K562 (cell line): Measurements from ENCODE around the gene TLR8. TPM values are rescaled to one million over a fixed set of nuclear protein-coding genes. Genes with fewer than 3 reads are reported as not detected.

Experiments
- ARHGAP35 ChIP-seq: fragments of 450-650 bp; IDR thresholded peaks from 2 replicates; pipeline ENCODE4 v1.6.1; 2018; ENCODE audit not compliant: partially characterized antibody
- ATF1 ChIP-seq, 2 experiments: fragments of 450-650 bp in 1 of 2; IDR thresholded peaks; 2 replicates each; pipeline ENCODE4 v1.6.1; 2016; ENCODE audit warnings: missing compliant biosample characterization in 1 of 2, missing genetic modification characterization in 1 of 2
- BRF2 ChIP-seq: IDR thresholded peaks from 3 replicates; pipeline ENCODE4 v1.6.1; 2011; ENCODE audit warnings: borderline replicate concordance, mild to moderate bottlenecking; ENCODE audit not compliant: insufficient read length, insufficient read depth
- CBFA2T3 ChIP-seq: fragments of 450-650 bp; IDR thresholded peaks from 2 replicates; pipeline ENCODE4 v1.6.1; 2017
- GTF2F1 ChIP-seq: IDR thresholded peaks from 2 replicates; pipeline ENCODE4 v1.6.1; 2011; ENCODE audit warnings: low read depth, low read length, improper control_type of control experiment
- HNRNPL ChIP-seq: fragments of 200-400 bp; formaldehyde crosslinking; IDR thresholded peaks from 2 replicates; pipeline ENCODE4 v1.6.1; 2017; ENCODE audit warnings: low read depth, mild to moderate bottlenecking, low read length
- KDM5B ChIP-seq: fragments of 200-600 bp; sonication (generic); IDR thresholded peaks from 2 replicates; pipeline ENCODE4 v1.6.1; 2012; ENCODE audit warnings: low read depth, mild to moderate bottlenecking, moderate library complexity, low read length, control low read depth, inconsistent platforms; ENCODE audit not compliant: insufficient replicate concordance
- MBD2 ChIP-seq: sonication (generic); IDR thresholded peaks from 2 replicates; pipeline ENCODE4 v1.6.1; 2016; ENCODE audit warnings: low read depth, borderline replicate concordance
- MECOM ChIP-seq: fragments of 250-450 bp; sonication (Bioruptor Pico); IDR thresholded peaks from 2 replicates; pipeline ENCODE4 v1.8.0; 2022; ENCODE audit warnings: inconsistent platforms
- MLLT1 ChIP-seq, 2 experiments: fragments of 450-650 bp; IDR thresholded peaks; 2 replicates each; pipeline ENCODE4 v1.6.1; 2016
- MYNN ChIP-seq, 2 experiments: sonication (generic); formaldehyde crosslinking in 1 of 2; IDR thresholded peaks; 2 replicates each; pipeline versions ENCODE4 v1.5.0 to v1.6.1; 2016 to 2020; ENCODE audit warnings: antibody characterized with exemption in 1 of 2, missing genetic modification reagents in 1 of 2
- PCBP2 ChIP-seq: fragments of 200-400 bp; formaldehyde crosslinking; IDR thresholded peaks from 2 replicates; pipeline ENCODE4 v1.6.1; 2018; ENCODE audit warnings: low read length, low read depth, mild to moderate bottlenecking, moderate library complexity; ENCODE audit not compliant: poor library complexity, severe bottlenecking
- POLR2G ChIP-seq: fragments of 200-400 bp; formaldehyde crosslinking; IDR thresholded peaks from 2 replicates; pipeline ENCODE4 v1.6.1; 2017; ENCODE audit warnings: low read depth, mild to moderate bottlenecking, antibody characterized with exemption, low read length, moderate library complexity
- PRPF4 ChIP-seq: fragments of 200-400 bp; formaldehyde crosslinking; IDR thresholded peaks from one replicate; pipeline ENCODE4 v1.6.1; 2017; ENCODE audit warnings: low read length, low read depth, mild to moderate bottlenecking; ENCODE audit not compliant: insufficient read depth, poor library complexity, severe bottlenecking
- PTBP1 ChIP-seq: fragments of 200-400 bp; formaldehyde crosslinking; IDR thresholded peaks from 2 replicates; pipeline ENCODE4 v1.6.1; 2017; ENCODE audit warnings: low read depth, low read length
- RFX7 ChIP-seq: fragments of 250-450 bp; sonication (Bioruptor Pico); IDR thresholded peaks from 2 replicates; pipeline ENCODE4 v1.5.1; 2021; ENCODE audit warnings: mild to moderate bottlenecking
- SNAPC5 ChIP-seq: fragments of 250-450 bp; sonication (Bioruptor Pico); IDR thresholded peaks from 2 replicates; pipeline ENCODE4 v1.8.0; 2021; ENCODE audit warnings: moderate library complexity, mild to moderate bottlenecking, inconsistent platforms
- SP1 ChIP-seq: sonication (generic); formaldehyde crosslinking; IDR thresholded peaks from 2 replicates; pipeline ENCODE4 v1.8.1; 2022; ENCODE audit warnings: mild to moderate bottlenecking, missing genetic modification reagents
- SRSF7 ChIP-seq: fragments of 200-400 bp; formaldehyde crosslinking; optimal IDR thresholded peaks from 2 replicates; pipeline ENCODE3; 2017; ENCODE audit warnings: mild to moderate bottlenecking, low read depth, low read length
- ZNF143 ChIP-seq: sonication (generic); formaldehyde crosslinking; IDR thresholded peaks from 2 replicates; pipeline ENCODE4 v1.9.0; 2022; ENCODE audit warnings: mild to moderate bottlenecking, missing genetic modification reagents
- ZNF316 ChIP-seq: fragments of 450-650 bp; IDR thresholded peaks from 2 replicates; pipeline ENCODE4 v1.6.1; 2016
- ZNF354B ChIP-seq: fragments of 250-450 bp; sonication (Bioruptor Pico); IDR thresholded peaks from 2 replicates; pipeline ENCODE4 v1.4.0; 2020
- ZNF507 ChIP-seq: conservative IDR thresholded peaks from 2 replicates; pipeline ENCODE4 v1.6.1; 2017; ENCODE audit warnings: missing genetic modification characterization, missing compliant biosample characterization
- ZNF561 ChIP-seq: fragments of 450-650 bp; formaldehyde crosslinking; conservative IDR thresholded peaks from 2 replicates; pipeline ENCODE4 v1.4.0; 2020; ENCODE audit warnings: mild to moderate bottlenecking, moderate library complexity
- polyA plus RNA-seq, 8 experiments: library from polyadenylated mRNA; depleted of rRNA in 4 of 8; stranded (reverse) in 5 of 8; unstranded in 3 of 8; fragments of >200 nt; fragmentation: Nextera tagmentation in 2 of 8; fragmentation: Illumina TruSeq in 1 of 8; extraction: Ambion mirVana in 2 of 8; extraction: Trizol in 1 of 8; gene quantifications; 2 replicates each; pipeline versions ENCODE4 v1.2.1 to v1.2.3, GENCODE V29; 2011 to 2014; ENCODE audit warnings: inconsistent platforms in 1 of 8, missing spikeins in 1 of 8
- total RNA-seq, 7 experiments: library from RNA; depleted of rRNA in 6 of 7; stranded (reverse); fragments of >200 nt in 6 of 7; fragmentation: Illumina TruSeq in 2 of 7; extraction: Trizol in 2 of 7; gene quantifications; 2 replicates each; pipeline versions ENCODE4 v1.2.1 to v1.2.3, GENCODE V29; 2011 to 2021; ENCODE audit warnings: low replicate concordance in 1 of 7
- TF ChIP-seq, protein P1 (sequence below): fragments of 150-350 bp; conservative IDR thresholded peaks from 2 replicates; pipeline ENCODE4 v1.6.1; 2014; ENCODE audit warnings: low read length

Gene TLR8
- total and polyA plus RNA-seq, 9 of the 15 experiments (the other 6 are each of a cell fraction or from before 2014, with no cell fraction given) = not detected

- TF ChIP-seq MECOM (CRISPR knock-in tag) (no peak), RFX7 (CRISPR knock-in tag) (no peak), BRF2 (no peak), MLLT1 (IDR thresholded peaks at IDR 0.05) (no peak), SRSF7 (no peak), ZNF143 (no peak), ZNF316 (peak; percentile 7; the same call in 1 of the 2 replicates), SNAPC5 (CRISPR knock-in tag) (no peak), ATF1 (CRISPR knock-in tag; IDR thresholded peaks at IDR 0.05) (no peak), ATF1 (tag; IDR thresholded peaks at IDR 0.05) (peak; percentile 94), MBD2 (no peak), HNRNPL (no peak), SP1 (CRISPR knock-in tag) (no peak), MYNN (IDR thresholded peaks at IDR 0.05) (no peak), MYNN (CRISPR knock-in tag; IDR thresholded peaks at IDR 0.05) (no peak), PRPF4 (no peak), ZNF354B (CRISPR knock-in tag) (peak; percentile 56; the same call in 1 of the 2 replicates), ARHGAP35 (no peak), KDM5B (no peak), PCBP2 (no peak), ZNF507 (no peak), ZNF561 (CRISPR knock-in tag) (no peak), CBFA2T3 (peak; percentile 22; the same call in 1 of the 2 replicates), PTBP1 (no peak), POLR2G (no peak), GTF2F1 (no peak)
- TF ChIP-seq, protein P1, sequence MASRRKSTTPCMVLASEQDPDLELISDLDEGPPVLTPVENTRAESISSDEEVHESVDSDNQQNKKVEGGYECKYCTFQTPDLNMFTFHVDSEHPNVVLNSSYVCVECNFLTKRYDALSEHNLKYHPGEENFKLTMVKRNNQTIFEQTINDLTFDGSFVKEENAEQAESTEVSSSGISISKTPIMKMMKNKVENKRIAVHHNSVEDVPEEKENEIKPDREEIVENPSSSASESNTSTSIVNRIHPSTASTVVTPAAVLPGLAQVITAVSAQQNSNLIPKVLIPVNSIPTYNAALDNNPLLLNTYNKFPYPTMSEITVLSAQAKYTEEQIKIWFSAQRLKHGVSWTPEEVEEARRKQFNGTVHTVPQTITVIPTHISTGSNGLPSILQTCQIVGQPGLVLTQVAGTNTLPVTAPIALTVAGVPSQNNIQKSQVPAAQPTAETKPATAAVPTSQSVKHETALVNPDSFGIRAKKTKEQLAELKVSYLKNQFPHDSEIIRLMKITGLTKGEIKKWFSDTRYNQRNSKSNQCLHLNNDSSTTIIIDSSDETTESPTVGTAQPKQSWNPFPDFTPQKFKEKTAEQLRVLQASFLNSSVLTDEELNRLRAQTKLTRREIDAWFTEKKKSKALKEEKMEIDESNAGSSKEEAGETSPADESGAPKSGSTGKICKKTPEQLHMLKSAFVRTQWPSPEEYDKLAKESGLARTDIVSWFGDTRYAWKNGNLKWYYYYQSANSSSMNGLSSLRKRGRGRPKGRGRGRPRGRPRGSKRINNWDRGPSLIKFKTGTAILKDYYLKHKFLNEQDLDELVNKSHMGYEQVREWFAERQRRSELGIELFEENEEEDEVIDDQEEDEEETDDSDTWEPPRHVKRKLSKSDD = no peak
These were observed 43.7 kb downstream of the TLR8 start (continued) for GRCh38 chrX:12949927-12950656.
